HG03558 (cell line): ENCODE results near the gene FOS.
"Not testable (repeated sequence)": the region's sequence is repeated elsewhere in the genome, so short reads cannot be mapped to it uniquely, and the experiment has no call there.

Experiments
- ATAC-seq: cut with Tn5 transposase; IDR thresholded peaks from one replicate; pipeline ENCODE4 v1.9.1; 2021; ENCODE audit warnings: moderate number of reproducible peaks; ENCODE audit not compliant: unreplicated experiment; ENCODE audit errors: extremely low read depth

The FOS gene

DNA sequence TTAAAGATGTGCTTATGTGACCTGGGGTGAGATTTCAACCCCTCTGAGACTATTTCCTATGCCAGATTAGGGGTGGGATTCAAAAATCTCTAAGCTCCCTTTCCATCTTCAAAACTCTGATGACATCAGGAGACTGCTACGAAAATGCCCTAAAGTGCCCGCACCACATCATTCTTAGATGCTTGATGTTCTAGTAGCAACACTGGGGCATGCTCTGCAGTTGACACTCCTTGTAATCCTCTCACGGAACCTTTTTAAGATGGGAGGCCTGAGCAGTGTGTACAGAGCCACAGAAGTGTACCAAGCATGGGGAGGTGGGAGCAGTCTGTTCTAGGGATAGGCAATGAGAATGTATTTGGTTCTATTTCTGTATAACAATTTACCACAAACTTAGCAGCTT, 12.2 kb downstream of the FOS start:
- ATAC-seq = no peak

DNA sequence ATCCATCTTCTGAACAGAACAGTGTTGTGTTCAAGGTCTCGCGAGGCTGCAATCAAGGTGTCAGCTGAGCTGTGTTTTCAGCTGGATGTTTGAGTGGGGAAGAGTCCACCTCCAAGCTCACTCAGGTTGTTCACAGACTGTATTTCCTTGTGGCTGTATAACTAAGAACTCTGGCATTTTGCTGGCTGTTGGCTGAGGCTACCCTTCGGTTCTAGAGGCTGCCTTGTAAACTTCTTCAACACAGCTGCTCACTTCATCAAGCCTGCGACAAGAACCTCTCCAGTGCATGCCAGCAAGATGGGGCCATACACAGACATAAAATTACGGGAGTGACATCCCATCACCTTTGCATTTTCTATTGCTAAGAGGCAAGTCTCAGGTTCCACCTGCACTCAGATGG, 12.7 kb downstream of the FOS start:
- ATAC-seq = no peak

DNA sequence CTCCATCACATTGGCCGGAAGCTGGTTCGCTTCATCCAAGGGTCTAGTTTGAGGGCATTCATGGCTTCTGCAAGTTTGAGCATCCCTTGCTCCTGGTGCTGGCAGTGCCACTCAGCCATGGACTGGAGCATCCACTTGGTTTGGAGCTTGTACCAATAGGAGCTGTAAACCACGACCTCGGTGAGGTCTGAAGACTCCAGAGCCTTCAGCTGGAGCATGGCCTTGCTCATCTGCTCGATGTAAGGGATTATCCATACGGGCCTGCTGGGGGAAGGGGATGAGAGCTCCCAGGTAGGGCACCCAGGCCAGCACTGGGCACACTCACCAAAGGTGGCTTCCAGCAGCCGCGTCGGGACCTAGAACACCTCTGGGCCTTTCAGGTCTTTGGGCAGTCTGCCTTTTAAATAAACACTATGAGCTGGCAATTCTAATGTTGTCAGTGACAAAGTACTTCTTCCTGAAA, 13.5 kb downstream of the FOS start:
- ATAC-seq = no peak

DNA sequence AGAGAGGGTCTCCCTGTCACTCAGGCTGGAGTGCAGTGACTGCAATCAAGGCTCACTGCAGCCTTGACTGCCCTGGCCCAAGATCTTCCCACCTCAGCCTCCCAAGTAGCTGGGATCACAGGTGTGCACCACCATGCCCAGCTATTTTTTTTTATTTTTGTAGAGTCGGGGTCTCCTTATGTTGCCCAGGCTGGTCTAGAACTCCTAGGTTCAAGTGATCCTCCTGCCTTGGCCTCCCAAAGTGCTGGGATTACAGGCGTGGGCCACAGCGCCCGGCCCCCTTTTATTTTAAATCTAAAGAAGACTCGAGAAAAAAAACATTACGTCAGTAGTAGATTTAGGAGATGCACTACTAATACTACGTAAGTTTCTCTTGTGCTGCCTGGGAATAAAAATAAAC, 14.3 kb downstream of the FOS start:
- no peak for ATAC-seq

DNA sequence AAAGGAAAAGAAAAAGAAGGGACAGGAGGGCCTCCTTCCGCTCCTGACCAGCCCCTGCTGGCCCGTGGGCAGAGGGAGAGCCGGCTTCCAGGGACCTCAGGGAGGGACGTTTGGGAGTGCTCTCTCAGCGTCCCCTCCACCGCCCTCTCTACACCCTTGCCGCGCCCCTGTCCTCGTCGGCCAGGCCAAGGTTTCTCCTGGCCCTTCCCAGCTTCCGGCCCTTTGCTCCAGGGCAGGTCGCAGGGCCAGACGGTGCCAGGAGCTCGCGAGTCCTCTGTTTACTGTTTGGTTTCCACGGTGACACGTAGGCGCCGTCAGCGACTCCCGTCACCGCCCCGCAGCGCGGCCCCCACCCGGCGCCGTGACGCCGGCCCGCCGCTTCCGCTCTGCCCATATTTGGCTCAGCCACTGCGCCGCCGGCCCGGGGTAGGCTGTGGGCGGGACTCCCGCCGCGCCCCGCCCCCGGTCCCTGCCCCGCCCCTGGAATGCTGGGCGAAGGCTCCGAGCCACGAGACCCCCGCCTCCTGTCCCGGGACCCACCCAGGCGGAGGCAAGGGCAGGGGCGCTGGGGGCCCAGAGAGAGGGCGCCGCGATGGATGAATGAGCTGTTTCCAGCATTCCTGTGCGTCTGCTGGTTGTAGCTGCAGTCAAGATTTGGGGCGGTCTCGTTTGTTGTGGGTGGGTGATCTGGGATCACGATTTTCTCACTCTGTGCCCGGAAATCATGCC, 15.5 kb downstream of the FOS start:
- peak; percentile 93 for ATAC-seq

DNA sequence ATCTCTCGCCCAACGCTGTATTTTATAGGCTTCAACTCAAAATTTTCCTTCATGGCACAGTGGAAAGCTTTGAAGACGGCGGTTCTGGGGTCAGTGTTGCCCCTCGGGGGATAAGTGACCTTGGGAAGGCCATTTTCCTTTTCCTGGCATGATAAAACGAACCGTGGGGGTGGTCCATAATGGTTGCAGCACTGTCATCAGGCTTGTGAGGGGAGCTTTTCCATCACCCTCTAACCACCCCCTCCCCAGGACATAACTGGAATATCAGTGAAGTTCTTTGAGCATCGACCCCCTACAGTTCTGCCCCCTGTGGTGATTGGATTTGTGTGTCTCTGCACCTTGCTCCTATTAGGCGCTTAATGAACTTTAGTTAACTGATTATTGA, 16.0 kb downstream of the FOS start:
- ATAC-seq = no peak

DNA sequence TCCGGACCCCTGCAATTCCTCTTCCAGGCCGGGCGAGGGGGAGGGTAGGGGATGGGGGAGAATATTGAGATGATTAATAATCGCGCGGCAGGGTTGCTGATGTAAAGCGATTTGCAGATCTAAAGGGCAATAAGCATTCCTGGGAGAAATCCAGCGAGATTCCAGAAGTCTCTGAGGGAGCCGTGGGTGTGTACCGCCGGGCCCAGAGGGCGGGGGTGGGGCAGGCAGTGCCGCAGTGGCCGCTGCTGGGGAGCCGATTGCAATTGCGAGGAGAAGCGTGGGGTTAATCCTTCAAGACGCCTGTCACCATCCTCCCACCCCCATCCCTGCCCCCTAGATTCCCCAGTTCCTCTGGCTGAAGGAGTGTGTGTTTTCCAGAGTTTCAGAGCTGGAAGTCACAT, 16.4 kb downstream of the FOS start:
- no peak for ATAC-seq

DNA sequence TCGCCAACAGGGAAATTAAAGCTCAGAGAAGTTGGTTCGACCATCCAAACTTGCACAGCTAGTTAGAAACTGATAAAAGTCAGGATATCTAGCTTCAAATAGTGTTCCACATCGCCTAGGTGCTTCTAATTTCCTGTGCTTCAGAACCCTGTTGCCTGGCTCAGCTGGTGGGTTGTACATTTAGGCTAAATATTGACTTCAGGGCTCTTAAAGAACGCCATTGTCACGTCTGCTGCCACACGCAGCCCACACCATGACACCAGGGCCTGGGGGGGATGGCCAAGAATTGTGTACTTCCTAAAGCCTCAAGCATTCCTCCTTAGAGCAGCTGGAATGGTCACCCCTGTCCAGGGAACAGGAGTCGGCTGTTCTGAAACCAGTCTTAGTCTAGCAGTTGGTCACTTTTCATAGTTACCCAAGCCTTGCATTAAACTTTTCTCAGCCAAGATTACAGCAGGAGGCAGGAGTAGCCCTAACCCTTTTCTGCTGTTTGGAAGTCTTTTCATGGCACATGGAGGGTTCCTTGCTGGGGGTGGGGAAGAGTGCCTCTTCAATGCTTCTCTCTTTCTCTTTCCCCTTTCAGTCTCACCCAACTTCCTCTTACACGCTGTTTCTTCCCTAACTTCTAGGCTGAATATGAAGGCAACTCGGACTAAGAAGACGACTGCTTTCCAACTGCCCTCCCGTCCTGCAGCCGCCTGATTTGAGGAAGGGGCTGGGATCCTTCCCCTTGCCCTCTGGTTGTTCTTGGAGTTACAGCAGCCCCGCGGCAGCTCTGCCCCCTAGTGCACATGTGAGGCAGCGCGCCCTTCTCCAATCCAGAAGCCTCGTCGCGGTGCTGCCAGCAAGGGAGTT, 17.1 kb downstream of the FOS start:
- ATAC-seq = no peak

DNA sequence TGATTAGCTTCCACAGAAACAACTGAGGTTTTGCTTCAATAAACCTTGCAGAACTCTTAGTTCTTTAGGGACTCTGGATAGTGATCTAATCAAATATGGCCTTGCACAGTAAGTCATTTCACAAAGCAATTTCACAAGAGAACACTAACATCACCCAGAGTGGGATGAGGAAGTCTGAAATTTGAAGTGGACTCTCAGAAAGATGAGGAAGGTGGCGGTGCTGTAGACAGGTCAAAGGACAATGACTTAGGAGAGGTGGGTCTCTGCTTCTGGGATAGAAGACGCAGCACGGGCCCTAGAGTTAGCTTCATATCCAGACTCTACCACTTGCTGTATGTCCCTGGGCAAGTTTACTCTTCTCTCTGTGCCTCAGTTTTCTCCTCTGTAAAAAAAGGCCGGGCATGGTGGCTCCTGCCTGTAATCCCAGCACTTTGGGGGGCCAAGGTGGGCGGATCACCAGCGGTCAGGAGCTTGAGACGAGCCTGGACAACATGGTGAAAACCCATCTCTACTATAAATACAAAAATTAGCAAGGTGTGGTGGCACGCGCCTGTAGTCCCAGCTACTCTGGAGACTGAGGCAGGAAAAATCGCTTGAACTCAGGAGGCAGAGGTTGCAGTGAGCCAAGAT, 18.9 kb downstream of the FOS start:
- ATAC-seq = no peak

DNA sequence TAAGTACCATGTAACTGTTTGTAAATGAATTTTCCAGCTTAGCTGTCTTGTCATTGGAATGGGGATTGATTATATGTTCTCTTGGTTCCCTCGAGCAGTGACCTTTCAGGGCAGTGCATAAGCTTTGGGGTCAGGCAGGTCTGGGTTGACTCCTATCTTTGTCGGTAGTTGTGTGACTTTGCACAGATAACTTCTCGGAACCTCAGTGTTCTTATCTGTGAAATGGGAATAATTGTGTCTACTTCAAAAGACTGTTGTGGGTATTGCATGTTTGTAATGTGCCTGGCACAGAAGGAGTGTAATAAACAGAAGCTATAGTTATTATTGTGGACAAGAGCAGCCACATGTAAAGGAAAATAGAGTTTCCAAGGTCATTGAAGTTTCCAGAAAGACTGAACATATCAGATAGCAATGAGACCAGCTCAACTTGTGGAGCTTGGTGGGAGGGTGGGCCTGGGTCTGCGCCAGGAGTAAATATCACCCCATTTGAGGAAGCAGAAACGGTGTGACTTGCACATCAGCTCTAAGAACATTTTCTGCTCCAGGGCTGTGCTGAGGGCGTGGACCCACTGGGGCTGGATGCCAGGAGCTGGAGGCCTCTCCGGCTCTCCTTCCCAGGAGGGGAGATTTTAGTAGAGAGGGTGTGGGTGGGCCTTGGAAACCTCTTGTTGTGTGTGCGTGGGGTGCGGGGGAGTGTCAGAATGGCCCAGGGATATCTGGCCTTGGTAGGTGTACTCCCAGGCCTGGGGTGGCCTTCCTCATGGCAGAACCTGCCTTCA, 19.7 kb downstream of the FOS start:
- ATAC-seq = no peak

DNA sequence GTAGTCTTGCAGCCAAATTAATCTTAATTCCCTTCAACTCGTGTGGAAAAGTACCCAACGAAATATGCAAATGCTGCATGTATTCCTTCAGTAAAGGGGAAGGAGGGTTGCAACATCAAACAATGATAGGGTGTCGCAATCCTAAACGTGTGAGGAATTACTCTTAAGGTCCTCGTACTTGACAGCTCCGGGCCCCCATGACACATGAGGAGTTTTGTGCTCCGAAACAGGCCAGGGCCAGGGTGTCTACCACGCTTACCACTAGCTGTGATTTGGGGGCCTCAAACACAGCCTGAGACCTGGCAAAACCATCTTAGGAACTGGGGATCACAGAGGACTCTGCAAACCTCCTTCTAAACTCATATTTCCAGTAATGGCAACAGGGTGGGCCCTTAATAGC, 20.4 kb downstream of the FOS start:
- no peak for ATAC-seq

DNA sequence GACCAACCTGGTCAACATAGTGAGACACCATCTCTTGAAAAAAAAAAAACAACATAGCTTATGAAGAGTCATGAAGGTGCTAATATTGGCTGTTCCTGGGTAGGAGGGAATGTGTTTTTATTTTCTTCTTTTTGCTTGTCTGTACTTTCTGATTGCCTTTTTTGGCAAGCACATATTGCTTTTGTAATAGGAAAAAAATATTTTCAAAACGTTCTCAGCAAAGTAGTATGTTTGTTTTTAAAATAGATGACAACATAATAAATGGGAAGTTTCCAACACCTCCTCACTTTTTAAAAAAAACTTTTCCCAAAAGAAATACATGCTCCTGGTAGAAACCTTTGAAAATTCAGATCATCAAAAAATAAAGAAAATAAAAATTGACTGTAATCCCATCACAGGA, 20.9 kb downstream of the FOS start:
- no peak for ATAC-seq

DNA sequence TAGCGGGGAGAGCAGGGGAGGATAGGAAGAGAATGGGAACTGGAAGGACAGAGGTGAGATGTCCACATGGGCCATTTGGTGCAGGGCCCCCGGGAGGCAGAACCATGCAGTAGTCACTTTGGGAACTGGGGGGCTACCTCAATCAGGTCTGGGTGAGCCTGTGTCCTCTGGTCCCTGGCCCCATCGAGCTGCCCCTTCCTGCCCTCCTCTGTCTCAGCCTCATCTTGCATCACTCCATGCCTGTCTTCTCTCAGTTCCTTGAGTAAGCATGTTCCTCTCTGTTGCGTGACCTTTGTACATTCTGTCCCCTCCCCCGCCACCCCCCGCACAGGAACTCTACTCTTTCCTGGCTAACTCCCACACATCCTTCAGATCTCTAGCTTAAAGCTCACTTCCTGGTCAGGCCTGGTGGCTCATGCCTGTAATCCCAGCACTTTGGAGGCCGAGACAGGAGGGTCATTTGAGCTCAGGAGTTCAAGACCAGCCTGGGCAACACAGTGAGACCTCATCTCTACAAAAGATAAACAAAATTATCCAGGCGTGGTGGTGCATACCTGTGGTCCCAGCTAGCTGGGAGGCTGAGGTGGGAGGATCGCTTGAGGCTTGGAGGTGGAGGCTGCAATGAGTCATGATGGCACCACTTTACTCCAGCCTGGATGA, 23.2 kb downstream of the FOS start:
- no peak for ATAC-seq

DNA sequence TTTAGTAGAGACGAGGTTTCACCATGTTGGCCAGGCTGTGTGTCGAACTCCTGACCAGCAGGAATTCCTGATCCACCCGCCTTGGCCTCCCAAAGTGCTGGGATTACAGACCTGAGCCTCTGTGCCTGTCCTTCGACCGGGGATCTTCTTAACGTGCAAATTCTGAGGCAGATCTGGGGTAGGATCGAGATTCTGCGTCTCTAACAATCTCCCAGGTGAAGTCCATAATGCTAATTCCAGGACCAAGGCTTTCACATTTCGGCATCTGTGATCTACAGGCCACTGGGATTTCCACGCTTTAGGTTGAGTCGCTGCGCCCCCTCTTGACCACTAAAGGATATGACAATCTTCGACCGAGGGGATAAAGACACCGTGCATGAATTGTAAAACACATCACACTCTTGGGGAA, 24.8 kb downstream of the FOS start:
- no peak for ATAC-seq

DNA sequence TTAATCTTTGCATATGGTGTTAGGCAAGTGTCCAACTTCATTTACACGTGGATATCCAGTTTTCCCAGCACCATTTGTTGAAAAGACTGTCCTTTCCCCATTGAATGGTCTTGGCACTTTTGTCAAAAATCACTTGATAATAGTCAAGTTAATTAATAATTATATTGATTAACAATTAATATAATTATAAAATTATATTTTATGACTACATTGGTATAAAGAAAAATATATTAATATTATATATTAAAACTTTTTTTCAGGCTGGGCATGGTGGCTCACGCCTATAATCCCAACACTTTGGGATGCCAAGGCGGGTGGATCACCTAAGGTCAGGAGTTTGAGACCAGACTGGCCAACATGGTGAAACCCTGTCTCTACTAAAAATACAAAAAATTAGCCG, 27.8 kb downstream of the FOS start:
- not testable (repeated sequence) for ATAC-seq

DNA sequence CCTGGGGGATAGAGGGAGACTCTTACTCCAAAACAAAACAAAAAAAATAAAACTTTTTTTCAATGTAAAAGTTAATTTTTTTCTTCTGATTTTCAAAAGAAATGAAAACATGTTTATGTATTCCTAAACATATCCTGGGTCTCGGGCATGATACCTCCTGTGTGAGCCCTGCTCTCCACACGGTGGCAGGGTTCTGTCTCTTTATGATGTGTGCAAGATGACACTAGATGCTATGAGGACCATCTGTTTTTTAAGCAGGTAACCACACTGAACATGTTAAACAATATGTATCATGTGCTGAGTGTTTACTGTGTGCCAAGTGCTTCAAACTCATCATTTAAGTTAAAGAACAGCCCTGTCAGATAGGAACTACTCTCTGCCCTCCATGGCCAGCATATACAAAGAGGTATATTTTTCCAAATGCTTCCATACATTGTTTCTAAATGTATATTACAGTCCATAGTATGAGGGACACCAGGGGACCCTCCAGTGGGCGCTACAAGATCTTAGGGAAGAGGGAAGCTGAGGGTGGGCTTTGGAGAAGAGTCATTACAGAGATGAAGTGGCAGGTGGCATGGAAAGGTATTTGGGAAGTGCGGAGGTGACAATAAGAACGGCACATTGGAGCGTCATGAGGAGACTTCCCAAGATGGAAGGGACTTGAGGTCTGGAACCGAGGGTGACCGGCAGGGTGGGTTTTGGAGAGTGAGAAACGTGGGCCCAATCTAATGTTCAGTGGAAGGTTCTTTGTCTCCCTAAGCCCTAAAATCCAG, 28.5 kb downstream of the FOS start:
- no peak for ATAC-seq

DNA sequence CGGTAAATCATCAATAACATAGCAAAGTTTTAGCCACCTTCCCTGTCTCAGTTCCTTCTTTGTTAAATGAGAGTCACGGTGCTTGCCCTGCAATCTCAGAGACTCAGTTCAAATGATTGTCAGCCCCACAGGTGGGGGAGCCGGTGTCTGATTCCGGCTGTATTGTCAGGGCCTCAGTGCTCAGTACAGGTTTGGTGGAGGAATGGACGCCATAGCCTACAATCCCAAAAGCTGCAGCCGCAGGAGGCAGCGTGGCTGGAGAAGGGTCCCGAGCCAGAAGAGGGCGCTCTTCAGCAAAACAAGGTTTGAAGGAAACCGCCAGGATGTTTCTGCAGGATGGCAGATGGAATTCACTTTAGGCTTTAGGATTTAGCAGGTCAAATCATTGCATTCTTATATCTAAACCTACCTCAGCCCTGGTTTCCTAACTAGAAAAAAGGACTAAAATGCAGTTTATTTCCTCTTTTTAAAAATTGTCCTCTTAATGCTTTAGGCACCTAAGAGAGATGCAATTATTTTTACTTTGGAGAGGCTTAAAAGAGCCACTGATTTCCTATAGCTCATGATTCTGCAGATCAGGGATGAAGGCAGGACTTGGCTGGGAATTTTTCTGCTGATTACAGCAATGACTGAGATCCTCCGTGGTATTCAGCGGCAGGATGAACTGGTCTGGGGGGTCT, 29.2 kb downstream of the FOS start:
- ATAC-seq = no peak

DNA sequence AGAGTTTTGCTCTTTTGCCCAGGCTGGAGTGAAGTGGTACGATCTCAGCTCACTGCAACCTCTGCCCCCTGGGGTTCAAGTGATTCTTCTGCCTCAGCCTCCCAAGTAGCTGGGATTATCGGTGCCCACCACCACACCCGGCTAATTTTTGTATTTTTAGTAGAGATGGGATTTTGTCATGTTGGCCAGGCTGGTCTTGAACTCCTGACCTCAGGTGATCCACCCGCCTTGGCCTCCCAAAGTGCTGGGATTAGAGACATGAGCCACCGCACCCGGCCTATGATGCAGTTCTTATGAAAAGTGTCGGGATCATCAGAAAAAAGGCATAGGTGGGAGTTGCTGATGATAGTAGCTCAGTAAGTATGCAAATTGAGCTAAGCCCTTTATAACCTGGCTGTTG, 30.4 kb downstream of the FOS start:
- ATAC-seq = not testable (repeated sequence)

DNA sequence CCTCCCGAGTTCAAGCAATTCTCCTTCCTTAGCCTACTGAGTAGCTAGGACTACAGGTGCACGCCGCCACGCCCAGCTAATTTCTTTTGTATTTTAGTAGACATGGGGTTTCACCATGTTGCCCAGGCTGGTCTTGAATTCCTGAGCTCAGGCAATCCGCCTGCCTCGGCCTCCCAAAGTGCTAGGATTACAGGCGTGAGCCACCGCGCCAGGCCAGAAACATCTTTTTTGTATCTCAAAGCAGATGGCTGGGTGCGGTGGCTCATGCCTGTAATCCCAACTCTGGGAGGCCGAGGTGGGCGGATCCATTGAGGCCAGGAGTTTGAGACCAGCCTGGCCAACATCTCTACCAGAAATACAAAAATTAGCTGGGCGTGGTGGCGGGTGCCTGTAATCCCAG, 30.9 kb downstream of the FOS start:
- ATAC-seq = not testable (repeated sequence)
